Measurements from ENCODE around the gene HOXB8.

- TF ChIP-seq CTCF (IDR thresholded peaks at IDR 0.05) (no peak), POLR2A (IDR thresholded peaks at IDR 0.05) (no peak), POLR2AphosphoS5 (IDR thresholded peaks at IDR 0.05) (no peak)
Measured at GRCh38 chr17:48634493-48635208, 19.6 kb upstream of the HOXB8 start.

Data from breast epithelium (tissue), 3 donors.